Femur (tissue), 1 donor: ENCODE data around the gene PSME3IP1.
"Not testable (repeated sequence)": the region's sequence is repeated elsewhere in the genome, so short reads cannot be mapped to it uniquely, and the experiment has no call there.

Experiments used
- DNase-seq: peaks from one replicate; pipeline ENCODE4 v3.0.0-alpha.2; 2017

Gene PSME3IP1

GRCh38 chr16:57196286-57196685, 10.4 kb upstream of the PSME3IP1 start:
- no peak for DNase-seq

GRCh38 chr16:57194512-57194911, 8.7 kb upstream of the PSME3IP1 start:
- no peak for DNase-seq

- no peak for DNase-seq
These were observed 7.1 kb upstream of the PSME3IP1 start for GRCh38 chr16:57192720-57193486.

GRCh38 chr16:57192146-57192545, 6.3 kb upstream of the PSME3IP1 start:
- no peak for DNase-seq

- DNase-seq, result no peak
These were observed 5.3 kb upstream of the PSME3IP1 start for GRCh38 chr16:57191056-57191571.

GRCh38 chr16:57190136-57190535, 4.3 kb upstream of the PSME3IP1 start:
- no peak for DNase-seq

GRCh38 chr16:57189527-57189926, 3.7 kb upstream of the PSME3IP1 start:
- not testable (repeated sequence) for DNase-seq

GRCh38 chr16:57188711-57189002, 2.8 kb upstream of the PSME3IP1 start:
- DNase-seq, result no peak

GRCh38 chr16:57187902-57188710, 2.3 kb upstream of the PSME3IP1 start:
- not testable (repeated sequence) for DNase-seq

- peak; percentile 59 for DNase-seq
These were observed 1.3 kb upstream of the PSME3IP1 start for GRCh38 chr16:57186872-57187854.

GRCh38 chr16:57185446-57185944, 344 bp downstream of the PSME3IP1 start:
- peak; percentile 60 for DNase-seq

- no peak for DNase-seq
These were observed 873 bp downstream of the PSME3IP1 start for GRCh38 chr16:57184887-57185445.

GRCh38 chr16:57184113-57184512, 1.7 kb downstream of the PSME3IP1 start:
- no peak for DNase-seq

- DNase-seq, result no peak
These were observed 6.5 kb downstream of the PSME3IP1 start for GRCh38 chr16:57179215-57179828.

GRCh38 chr16:57178793-57179212, 7.0 kb downstream of the PSME3IP1 start:
- no peak for DNase-seq

- no peak for DNase-seq
These were observed 7.6 kb downstream of the PSME3IP1 start for GRCh38 chr16:57178196-57178595.

- DNase-seq, result no peak
These were observed 9.9 kb downstream of the PSME3IP1 start for GRCh38 chr16:57175896-57176295.

- no peak for DNase-seq
These were observed 13.0 kb downstream of the PSME3IP1 start for GRCh38 chr16:57172721-57173290.

GRCh38 chr16:57169327-57169726, 16.5 kb downstream of the PSME3IP1 start:
- no peak for DNase-seq

- no peak for DNase-seq
These were observed 17.9 kb downstream of the PSME3IP1 start for GRCh38 chr16:57167953-57168352.

- DNase-seq, result no peak
These were observed 18.3 kb downstream of the PSME3IP1 start for GRCh38 chr16:57167538-57167937.
